HG03439 (cell line): Measurements from ENCODE around the gene FBXO28.

Experiments used
- ATAC-seq: cut with Tn5 transposase; IDR thresholded peaks from one replicate; pipeline ENCODE4 v1.9.1; 2021; ENCODE audit warnings: mild to moderate bottlenecking, moderate library complexity; ENCODE audit not compliant: unreplicated experiment

Gene FBXO28

DNA sequence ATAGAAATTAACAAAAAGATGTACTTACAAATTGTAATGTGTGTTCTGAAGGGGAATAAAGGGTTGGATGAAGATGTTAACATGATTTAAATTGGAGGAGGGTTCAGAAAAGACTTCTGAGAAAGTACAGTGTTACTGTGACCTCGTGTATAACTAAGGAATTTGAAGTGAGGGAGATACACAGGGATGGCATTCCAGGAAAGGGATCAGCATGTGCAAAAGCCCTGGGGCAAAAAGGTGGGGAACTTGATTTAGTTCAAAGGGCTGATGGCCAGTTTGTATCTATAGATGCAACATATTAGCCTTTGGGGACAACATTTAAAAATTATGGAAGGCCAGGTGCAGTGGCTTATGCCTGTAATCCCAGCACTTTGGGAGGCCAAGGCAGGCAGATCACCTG, 35.8 kb downstream of the FBXO28 start:
- ATAC-seq, result no peak

- ATAC-seq, result no peak
Measured at GRCh38 chr1:224151117-224151516, 37.2 kb downstream of the FBXO28 start.

DNA sequence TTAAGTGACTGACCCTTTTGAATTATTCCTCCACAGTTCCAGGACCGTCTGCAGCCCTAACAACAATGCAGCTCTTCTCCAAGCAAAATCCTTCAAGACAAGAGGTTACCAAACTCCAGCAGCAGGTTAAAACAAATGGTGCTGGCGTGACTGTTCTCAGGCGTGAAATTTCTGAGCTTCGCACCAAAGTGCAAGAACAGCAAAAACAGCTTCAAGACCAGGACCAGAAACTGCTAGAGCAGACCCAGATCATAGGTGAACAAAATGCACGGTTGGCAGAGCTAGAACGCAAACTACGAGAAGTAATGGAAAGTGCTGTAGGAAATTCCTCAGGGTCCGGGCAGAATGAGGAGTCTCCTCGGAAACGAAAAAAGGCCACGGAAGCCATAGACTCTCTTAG, 43.4 kb downstream of the FBXO28 start:
- ATAC-seq, result no peak

DNA sequence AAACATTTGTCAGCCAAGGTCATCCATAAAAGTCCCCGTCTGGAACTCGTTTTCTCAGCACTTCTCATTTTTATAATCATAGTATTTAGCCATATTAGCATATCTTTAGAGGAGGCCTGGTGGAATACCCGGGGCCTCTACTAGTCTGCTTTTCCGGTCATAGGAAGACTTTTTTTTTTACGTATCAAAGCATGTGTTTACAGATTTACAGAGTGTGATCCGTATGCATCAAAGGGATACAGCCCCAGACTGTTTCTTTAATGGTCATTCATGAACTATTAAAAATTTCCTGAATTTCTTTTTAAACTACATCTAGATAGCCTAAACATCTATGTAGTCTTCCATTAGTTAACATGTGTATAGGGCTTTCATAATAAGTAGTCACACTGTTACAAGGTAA, 45.6 kb downstream of the FBXO28 start:
- ATAC-seq, result no peak

- no peak for ATAC-seq
Measured at GRCh38 chr1:224160171-224160682, 46.3 kb downstream of the FBXO28 start.

DNA sequence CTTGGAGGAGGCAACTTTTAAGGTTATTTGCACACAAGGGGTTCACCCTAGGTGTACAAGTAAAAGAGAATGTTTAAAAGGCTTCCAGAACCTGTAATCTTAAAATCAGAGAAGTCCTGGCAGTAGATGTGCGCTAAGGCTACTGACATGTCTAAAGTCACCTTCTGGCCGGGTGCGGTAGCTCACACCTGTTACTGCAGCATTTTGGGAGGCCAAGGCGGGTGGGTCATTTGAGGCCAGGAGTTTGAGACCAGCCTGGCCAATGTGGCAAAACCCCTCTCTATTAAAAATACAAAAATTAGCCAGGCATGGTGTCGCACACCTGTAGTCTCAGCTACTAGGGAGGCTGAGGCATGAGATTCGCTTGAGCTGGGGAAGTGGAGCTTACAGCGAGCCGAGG, 48.9 kb downstream of the FBXO28 start:
- ATAC-seq, result no peak

GRCh38 chr1:224163311-224163710, 49.4 kb downstream of the FBXO28 start:
- ATAC-seq, result no peak

DNA sequence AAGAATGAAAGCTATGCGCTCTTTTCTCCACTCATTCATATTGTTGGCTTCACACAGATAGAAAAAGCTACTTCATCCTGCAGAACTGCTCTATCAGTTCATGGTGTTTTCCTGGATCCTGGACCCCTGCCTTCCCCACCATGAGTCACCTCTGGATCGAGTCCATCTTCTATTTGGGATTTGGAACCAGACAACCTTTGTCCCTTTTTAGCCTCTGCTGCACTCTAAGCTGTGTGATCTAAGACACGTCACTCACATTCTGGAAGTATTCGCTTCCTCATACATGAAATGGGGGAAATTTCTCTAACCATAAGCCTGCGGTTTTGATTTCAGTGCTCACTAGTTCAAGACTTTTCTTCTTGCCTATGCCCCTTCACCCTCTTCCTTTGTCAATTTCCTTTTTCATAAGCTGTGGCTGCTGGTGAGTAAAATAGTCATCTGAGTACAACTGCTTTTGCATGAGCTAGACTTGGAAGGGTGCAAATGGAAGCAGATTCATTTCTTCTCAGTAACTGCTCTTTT, 55.0 kb downstream of the FBXO28 start:
- peak; percentile 82 for ATAC-seq

- ATAC-seq, result no peak
Measured at GRCh38 chr1:224169718-224170270, 55.9 kb downstream of the FBXO28 start.

DNA sequence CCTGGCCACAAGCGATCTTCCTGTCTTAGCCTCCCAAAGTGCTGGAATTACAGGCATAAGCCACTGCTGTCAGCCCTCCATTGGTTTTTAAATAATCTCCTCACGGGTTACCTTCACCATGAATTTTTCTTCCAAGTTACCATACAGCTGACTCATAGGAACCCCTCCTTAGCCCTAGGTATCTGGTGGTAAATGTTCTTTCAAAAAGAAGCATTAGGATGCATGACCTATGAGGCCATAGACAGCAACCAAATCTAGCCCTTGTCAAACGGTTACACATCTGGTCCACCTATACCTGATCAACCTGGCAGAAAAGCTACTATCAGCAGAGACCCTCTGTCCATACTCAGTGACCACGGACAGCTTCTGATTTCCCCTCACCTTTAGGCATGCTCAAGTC, 56.4 kb downstream of the FBXO28 start:
- ATAC-seq, result no peak

- ATAC-seq, result no peak
Measured at GRCh38 chr1:224170748-224171478, 57.0 kb downstream of the FBXO28 start.

DNA sequence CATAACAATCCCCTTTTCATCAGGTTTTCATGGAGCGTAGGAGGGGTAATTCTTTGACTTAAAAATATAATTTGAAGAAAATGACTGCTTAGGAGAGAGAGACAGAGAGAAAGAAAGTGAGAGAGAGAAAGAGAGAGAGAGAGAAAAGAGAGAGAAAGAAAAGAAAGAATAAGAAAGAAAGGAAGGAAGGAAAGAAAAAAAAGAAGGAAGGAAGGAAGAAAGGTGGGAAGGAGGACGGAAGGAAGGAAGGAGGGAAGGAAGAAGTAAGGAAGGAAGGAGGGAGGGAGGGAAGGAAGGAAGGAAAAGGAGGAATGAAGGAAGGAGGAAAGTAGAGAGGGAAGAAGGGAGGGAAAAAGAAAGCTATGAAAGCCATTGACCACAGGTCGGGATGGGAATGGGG, 58.3 kb downstream of the FBXO28 start:
- ATAC-seq, result no peak

DNA sequence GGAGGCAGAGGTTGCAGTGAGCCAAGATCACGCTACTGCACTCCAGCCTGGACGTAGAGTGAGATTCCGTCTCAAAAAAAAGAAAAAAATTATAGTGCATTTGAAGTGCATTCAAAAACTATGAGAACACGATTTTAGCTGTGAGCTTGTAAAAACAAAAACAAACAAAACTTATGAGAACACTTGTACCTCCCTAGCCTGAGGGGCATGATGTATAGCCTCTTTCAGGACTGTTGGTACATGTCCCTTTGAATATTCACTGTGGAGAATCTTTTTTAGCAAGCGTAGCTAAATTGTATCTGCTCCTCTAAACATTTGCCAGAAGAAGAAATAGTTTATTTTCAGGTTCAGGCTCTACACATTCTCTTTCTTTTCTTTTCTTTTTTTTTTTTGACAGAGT, 59.6 kb downstream of the FBXO28 start:
- no peak for ATAC-seq

GRCh38 chr1:224175617-224176016, 61.7 kb downstream of the FBXO28 start:
- no peak for ATAC-seq

- ATAC-seq, result no peak
Measured at GRCh38 chr1:224177356-224177999, 63.6 kb downstream of the FBXO28 start.

- ATAC-seq, result no peak
Measured at GRCh38 chr1:224178894-224179293, 65.0 kb downstream of the FBXO28 start.

- ATAC-seq, result no peak
Measured at GRCh38 chr1:224180783-224181452, 67.0 kb downstream of the FBXO28 start.

DNA sequence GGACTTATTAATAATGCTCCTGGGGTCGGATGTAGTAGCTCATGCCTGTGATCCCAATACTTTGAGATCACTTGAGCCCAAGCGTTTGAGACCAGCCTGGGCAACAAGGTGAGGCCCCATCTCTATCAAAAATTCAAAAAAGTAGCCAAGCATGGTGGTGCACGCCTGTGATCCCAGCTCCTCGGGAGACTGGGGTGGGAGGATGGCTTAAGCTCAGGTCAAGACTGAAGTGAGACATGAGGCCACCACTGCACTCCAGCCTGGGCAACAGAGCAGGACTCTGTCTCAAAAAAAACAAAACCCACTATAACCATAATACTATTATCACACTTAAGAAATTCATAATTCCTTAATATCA, 67.5 kb downstream of the FBXO28 start:
- no peak for ATAC-seq

GRCh38 chr1:224182057-224182865, 68.3 kb downstream of the FBXO28 start:
- peak; percentile 36 for ATAC-seq

DNA sequence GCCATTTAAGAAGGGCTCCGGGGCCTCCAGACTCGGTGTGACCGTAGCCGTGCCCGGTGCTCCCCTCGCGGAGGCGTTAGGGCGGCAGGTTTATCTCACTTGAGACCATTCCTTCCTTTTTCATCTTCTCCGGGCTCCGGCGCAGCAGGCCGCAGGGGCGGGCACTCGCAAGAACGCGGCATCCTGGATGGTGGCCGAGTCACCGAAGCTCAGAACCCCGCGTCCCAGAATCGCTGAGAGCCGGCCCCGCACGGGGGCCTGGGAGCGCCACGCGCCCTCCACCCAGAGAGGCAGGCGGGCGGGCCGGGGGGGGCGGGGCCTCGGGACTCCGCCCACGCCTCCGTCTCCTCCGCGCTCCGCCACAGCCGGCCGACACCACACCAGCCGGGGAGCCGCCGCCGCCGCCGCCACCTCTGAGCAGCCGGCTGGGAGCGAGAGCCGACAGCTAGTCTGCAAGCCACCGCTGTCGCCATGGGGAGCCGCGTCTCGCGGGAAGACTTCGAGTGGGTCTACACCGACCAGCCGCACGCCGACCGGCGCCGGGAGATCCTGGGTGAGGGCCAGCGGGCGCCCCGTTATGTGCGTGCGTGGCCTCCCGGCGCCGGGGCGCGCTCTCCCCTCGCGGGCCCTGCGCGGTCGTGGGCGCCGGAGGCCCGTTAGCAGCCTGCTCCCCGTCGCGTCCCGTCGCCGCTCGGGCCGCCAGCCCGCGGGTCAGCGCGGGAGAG, 69.1 kb downstream of the FBXO28 start, which contains the start of gene DEGS1:
Gene DEGS1 (plus strand): TSS at position 375 of the 725 bp plus-strand sequence. CDS start 97 bp downstream, at position 472.
- ATAC-seq, result peak; percentile 68
